ENCODE results near the gene MARCHF3. TPM values are rescaled to one million over a fixed set of nuclear protein-coding genes. Genes with fewer than 3 reads are reported as not detected.
"Not testable (repeated sequence)": the region's sequence is repeated elsewhere in the genome, so short reads cannot be mapped to it uniquely, and the experiment has no call there.

The MARCHF3 gene
- total and polyA plus RNA-seq, 7 donors: 4.4 to 31.8 (median 14.6) TPM

GRCh38 chr5:126846344-126846743 is 184.0 kb downstream of the MARCHF3 start:
- no peak overlapping the region for H3K4me3 ChIP-seq
- no peaks in the 10 kb centered on the region for H3K36me3 ChIP-seq
- no peaks in the 10 kb centered on the region for H3K27me3 ChIP-seq
- TF ChIP-seq CTCF (IDR thresholded peaks at IDR 0.05) (no peak), POLR2AphosphoS5 (IDR thresholded peaks at IDR 0.05) (no peak), EP300 (IDR thresholded peaks at IDR 0.05) (no peak), POLR2A (IDR thresholded peaks at IDR 0.05) (no peak)
- H3K27ac ChIP-seq: peak overlapping the region in 3 of 4 donors; percentile 51 to 66 (median 64)
- DNase-seq: no peak
- H3K9me3 ChIP-seq: no peaks in the 10 kb centered on the region
- H3K4me1 ChIP-seq: peaks cover 0 to 13% (median 8%) of the 10 kb centered on the region in 4 donors
- intact Hi-C loops (cut with DNase I): no loop called here

GRCh38 chr5:126845470-126846070 is 184.8 kb downstream of the MARCHF3 start:
- intact Hi-C loops (cut with DNase I); H3K27me3 ChIP-seq; H3K9me3 ChIP-seq; H3K4me3 ChIP-seq; DNase-seq; H3K36me3 ChIP-seq; H3K27ac ChIP-seq: not testable (repeated sequence)
- TF ChIP-seq POLR2AphosphoS5 (IDR thresholded peaks at IDR 0.05): peak in 1 of 4 donors; percentile 15
- WGBS, 2 donors: 7 to 19% methylated on average over 14 of the region's 14 CpGs
- H3K4me1 ChIP-seq: peaks cover 0 to 13% (median 8%) of the 10 kb centered on the region in 4 donors

- DNase-seq; H3K27me3 ChIP-seq; intact Hi-C loops (cut with DNase I); H3K9me3 ChIP-seq; H3K4me3 ChIP-seq; H3K36me3 ChIP-seq; H3K27ac ChIP-seq: not testable (repeated sequence)
- peaks cover 0 to 11% (median 6%) of the 10 kb centered on the region in 4 donors for H3K4me1 ChIP-seq
- WGBS, 2 donors: 19 to 64% methylated on average over 11 of the region's 11 CpGs
Observed at GRCh38 chr5:126843375-126843774, 187.0 kb downstream of the MARCHF3 start.

GRCh38 chr5:126839407-126839806 is 191.0 kb downstream of the MARCHF3 start:
- WGBS, 2 donors: 82 to 86% methylated on average over 7 of the region's 7 CpGs
- intact Hi-C loops (cut with DNase I): loop anchor here (2.0 to 5.0 kb wide), 2 partner anchors 475 to 653 kb away; no protein-coding TSS in a partner anchor
- H3K36me3 ChIP-seq, H3K4me1 ChIP-seq, H3K27ac ChIP-seq, H3K27me3 ChIP-seq, H3K9me3 ChIP-seq, H3K4me3 ChIP-seq, DNase-seq: not testable (repeated sequence)

- intact Hi-C loops (cut with DNase I): loop anchor here (2.0 to 5.0 kb wide), 2 partner anchors 477 to 654 kb away; no protein-coding TSS in a partner anchor
- no peak overlapping the region for H3K4me3 ChIP-seq
- no peaks in the 10 kb centered on the region for H3K4me1 ChIP-seq
- H3K36me3 ChIP-seq: no peaks in the 10 kb centered on the region
- TF ChIP-seq POLR2AphosphoS5 (IDR thresholded peaks at IDR 0.05) (no peak), CTCF (IDR thresholded peaks at IDR 0.05) (peak in 3 of 4 experiments; percentile 30 to 53 (median 40))
- 87% methylated on average over 7 of the region's 7 CpGs for WGBS, 2 donors
- H3K27me3 ChIP-seq: no peaks in the 10 kb centered on the region
- no peaks in the 10 kb centered on the region for H3K9me3 ChIP-seq
- no peak for DNase-seq
- no peak overlapping the region for H3K27ac ChIP-seq
Observed at GRCh38 chr5:126837906-126838539, 192.3 kb downstream of the MARCHF3 start.

- WGBS, 2 donors: 97 to 98% methylated on average over 4 of the region's 4 CpGs
- Histone ChIP-seq H3K9me3 (no peaks in the 10 kb centered on the region), H3K4me3 (no peak overlapping the region), H3K4me1 (no peaks in the 10 kb centered on the region), H3K27me3 (no peaks in the 10 kb centered on the region), H3K27ac (no peak overlapping the region), H3K36me3 (no peaks in the 10 kb centered on the region)
- DNase-seq: no peak
- intact Hi-C loops (cut with DNase I): loop anchor here (5.0 kb wide), 1 partner anchor 655 kb away; no protein-coding TSS in a partner anchor
- TF ChIP-seq CTCF (IDR thresholded peaks at IDR 0.05) (no peak), POLR2A (IDR thresholded peaks at IDR 0.05) (no peak), EP300 (IDR thresholded peaks at IDR 0.05) (no peak), POLR2AphosphoS5 (IDR thresholded peaks at IDR 0.05) (no peak)
Observed at GRCh38 chr5:126837242-126837641, 193.1 kb downstream of the MARCHF3 start.
